GM19025 (cell line): Measurements from ENCODE around the gene TSACC.

Experiments used
- ATAC-seq: cut with Tn5 transposase; IDR thresholded peaks from one replicate; pipeline ENCODE4 v1.9.1; 2021; ENCODE audit warnings: mild to moderate bottlenecking, low read depth, moderate library complexity; ENCODE audit not compliant: unreplicated experiment

The TSACC gene

DNA sequence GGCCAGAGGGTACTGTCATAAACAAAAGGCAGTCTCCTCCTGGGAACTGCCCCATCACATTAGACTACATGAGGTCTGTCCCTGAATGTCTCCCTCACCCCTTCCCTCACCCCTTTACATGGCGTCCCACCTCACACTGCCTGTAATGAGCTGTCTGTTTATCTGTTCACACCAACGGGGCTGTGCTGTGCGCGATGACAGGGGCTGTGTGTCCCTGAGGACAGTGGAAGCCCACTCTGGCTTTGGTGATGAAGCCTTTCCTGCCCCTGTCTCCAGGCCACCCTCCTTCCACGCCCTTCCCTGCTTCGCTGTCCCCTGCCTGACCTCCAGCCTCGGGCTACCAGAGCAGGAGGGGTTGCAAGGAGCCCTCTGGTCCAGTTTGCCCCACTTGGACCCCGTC, 53.4 kb downstream of the TSACC start:
- ATAC-seq: no peak

DNA sequence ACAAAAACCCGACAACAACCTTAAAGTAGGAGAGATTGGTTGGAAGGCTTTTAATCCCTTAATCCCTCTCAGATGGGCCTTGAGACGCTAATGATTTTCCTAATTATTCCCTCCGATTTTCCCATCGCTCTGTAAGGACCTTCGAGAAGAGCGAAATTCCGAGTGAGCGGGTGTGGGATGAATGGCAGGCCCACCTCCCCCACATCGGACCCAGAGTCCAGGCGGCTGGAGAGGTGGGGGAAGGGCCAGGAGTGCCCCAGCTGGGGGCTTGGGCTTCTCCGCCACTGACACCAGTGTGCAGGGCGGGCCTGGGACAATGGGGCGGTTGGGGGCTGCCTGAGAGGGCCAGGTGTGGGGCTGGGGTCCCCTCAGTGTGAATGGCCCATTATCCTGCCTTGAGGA, 54.1 kb downstream of the TSACC start:
- no peak for ATAC-seq

DNA sequence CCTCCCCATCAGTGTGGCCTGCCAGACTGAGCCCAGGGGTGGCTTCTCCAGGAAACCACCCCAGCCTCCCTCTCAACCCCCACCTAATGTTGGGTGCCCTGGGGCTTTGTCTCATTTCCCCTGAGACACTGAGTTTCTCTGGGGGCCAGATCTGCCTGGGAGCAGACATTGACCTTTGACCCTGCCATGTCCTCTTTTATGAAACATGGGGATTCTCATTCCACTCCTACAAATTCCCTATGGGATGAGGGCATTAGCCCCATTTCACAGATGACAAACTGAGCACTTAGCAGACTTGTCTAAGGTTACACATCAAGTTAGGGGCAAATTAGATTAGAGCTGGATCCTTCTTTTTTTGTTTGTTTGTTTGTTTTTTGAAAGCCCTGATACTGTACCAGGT, 54.8 kb downstream of the TSACC start:
- ATAC-seq: no peak

DNA sequence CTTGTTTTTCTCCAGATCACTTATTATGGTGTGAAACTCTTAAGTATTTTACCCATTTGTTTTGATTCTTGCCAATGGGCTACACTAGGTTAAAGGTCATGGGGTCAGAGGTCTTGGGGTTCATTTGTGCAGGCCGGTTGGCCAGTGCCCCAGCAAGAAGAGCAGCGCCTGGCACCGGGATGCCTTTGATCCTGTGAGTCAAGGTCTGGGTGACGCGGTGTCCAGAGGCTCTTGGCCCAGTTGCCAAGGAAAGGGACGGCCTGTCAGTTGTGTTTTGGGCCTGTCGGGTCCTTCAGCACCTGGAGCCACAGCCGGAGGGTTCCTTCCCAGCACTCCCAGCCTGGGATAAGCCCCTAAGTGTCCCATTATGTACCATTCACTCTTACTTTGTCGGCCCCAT, 55.8 kb downstream of the TSACC start:
- ATAC-seq: no peak

DNA sequence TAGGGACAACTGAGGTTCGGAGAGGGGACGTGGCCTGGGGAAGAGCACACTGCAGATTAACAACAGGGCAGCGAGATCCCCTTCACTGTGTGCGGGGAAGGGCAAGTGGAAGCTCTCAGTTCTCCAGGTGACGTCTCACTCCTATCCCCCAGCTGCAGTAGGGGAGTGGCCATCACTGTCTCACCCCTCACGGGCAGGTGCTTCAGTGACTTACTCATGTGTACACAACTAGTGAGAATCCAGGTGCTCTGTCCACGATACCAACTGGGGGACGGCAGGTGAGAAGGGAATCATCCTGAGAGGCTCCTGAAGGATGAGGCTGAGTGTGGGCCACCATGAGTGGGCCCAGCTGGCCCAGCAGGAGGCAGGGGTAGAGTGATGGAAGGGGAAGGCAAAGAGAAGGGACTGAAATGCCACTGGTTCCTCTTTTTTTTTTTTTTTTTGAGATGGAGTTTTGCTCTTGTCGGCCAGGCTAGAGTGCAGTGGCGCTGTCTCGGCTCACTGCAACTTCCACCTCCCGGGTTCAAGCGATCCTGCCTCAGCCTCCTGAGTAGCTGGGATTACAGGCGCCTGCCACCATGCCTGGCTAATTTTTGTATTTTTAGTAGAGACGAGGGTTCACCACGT, 56.6 kb downstream of the TSACC start:
- no peak for ATAC-seq
